ENCODE data around the gene TMED10. TPM values are rescaled to one million over a fixed set of nuclear protein-coding genes. Genes with fewer than 3 reads are reported as not detected.
"Not testable (repeated sequence)": the region's sequence is repeated elsewhere in the genome, so short reads cannot be mapped to it uniquely, and the experiment has no call there.

TMED10 gene
- total RNA-seq, 2 donors from 2014 or later = 148 to 158 TPM

DNA sequence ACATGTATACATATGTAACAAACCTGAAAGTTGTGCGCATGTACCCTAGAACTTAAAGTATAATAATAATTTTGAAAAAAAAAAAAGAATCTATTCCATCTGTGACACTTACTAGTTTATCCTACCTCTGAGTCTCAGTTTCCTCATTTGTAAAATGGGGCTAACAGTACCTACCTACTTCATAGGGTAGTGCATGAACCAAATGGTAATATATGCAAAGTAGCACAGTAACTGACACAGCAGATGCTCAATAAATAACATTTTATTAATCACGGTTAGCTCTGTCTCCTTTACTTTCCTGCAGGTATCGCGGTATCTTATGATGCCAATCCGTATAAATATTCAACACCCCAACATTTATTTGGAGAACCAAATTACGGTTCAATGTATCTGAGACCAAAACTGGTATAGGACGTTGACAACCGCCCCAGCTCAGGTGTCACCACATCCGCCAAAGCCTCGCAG, 703 bp downstream of the TMED10 start:
- ATAC-seq (peak; percentile 0 to 2), DNase-seq (ENCODE audit: low spot score in 2 of 2) (no peak)
- H3K9me3 Mint-ChIP-seq = no peaks in the 10 kb centered on the region
- no peaks in the 10 kb centered on the region for H3K36me3 Mint-ChIP-seq
- H3K27ac Mint-ChIP-seq = peak overlapping the region; percentile 99

GRCh38 chr14:75174066-75174465, 2.3 kb downstream of the TMED10 start:
- DNase-seq (ENCODE audit: low spot score in 2 of 2) = no peak
- Mint-ChIP-seq H3K9me3 (no peaks in the 10 kb centered on the region), H3K27ac (peak overlapping the region in 1 of 2 donors; percentile 99), H3K36me3 (no peaks in the 10 kb centered on the region)
- no peak for ATAC-seq

DNA sequence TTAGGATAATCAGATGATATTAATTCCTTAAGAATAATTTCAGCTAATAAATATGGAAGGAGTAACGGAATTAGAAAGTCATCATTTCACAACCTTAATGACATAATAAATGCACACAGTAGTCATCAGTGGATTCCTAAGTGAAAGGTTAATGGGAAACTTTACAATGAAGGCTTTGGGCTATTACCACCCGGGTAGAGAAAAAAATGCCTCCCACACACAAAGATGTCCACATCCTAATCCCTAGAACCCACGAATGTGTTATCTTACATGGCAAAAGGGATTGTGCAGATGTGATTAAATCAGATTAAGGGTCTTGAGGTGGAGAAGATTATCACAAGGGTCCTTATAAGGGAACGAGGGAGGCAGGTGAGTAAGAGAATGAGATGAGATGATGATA, 5.6 kb downstream of the TMED10 start:
- Mint-ChIP-seq H3K27ac (peak overlapping the region in 1 of 2 donors; percentile 21), H3K36me3 (no peaks in the 10 kb centered on the region), H3K9me3 (no peaks in the 10 kb centered on the region)
- ATAC-seq = no peak
- no peak for DNase-seq (ENCODE audit: low spot score in 2 of 2)

DNA sequence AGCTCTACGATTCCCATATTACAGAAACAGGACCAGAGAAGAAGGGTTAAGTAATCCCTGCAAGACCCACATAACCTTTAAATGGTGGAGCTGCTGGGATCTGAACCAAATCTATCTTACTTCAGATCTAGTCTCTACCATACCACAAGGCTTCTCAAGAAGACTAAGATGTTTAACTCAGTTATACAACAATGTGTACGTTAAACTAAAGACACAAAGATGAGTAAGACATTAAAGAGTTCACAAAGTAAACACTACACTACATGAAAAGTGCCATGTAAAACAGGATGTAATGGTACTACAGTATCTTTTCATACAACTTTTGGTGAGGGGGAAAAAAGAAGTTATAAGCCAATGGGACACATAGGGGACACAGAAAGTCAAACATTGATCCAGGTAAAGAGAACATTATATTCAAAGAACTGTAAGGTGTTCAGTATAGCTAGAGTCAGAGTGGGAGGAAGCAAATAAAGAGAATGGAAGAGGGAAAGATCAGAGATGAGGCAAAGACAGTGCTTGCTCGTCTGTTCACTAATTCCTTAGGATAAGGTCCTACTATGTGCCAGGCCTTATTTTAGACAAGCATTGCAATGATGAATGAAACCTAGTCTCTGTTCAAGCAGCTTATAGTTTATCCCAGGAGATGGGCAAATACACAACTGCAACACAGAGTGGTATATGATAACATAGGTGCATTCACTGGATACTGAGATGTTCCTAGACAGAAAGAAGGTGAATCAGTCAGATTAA, 7.7 kb downstream of the TMED10 start:
- Mint-ChIP-seq H3K27ac (no peak overlapping the region), H3K9me3 (no peaks in the 10 kb centered on the region), H3K36me3 (no peaks in the 10 kb centered on the region)
- ATAC-seq (no peak), DNase-seq (ENCODE audit: low spot score in 2 of 2) (no peak)

- DNase-seq (ENCODE audit: low spot score in 2 of 2) = no peak
- ATAC-seq = no peak
- Mint-ChIP-seq H3K27ac (no peak overlapping the region), H3K9me3 (no peaks in the 10 kb centered on the region), H3K36me3 (no peaks in the 10 kb centered on the region)
These were observed 9.1 kb downstream of the TMED10 start for GRCh38 chr14:75167325-75167724.

- ATAC-seq (no peak), DNase-seq (ENCODE audit: low spot score in 2 of 2) (no peak)
- Mint-ChIP-seq H3K9me3 (no peaks in the 10 kb centered on the region), H3K36me3 (no peaks in the 10 kb centered on the region), H3K27ac (peak overlapping the region in 1 of 2 donors; percentile 26)
These were observed 10.6 kb downstream of the TMED10 start for GRCh38 chr14:75165586-75166391.

DNA sequence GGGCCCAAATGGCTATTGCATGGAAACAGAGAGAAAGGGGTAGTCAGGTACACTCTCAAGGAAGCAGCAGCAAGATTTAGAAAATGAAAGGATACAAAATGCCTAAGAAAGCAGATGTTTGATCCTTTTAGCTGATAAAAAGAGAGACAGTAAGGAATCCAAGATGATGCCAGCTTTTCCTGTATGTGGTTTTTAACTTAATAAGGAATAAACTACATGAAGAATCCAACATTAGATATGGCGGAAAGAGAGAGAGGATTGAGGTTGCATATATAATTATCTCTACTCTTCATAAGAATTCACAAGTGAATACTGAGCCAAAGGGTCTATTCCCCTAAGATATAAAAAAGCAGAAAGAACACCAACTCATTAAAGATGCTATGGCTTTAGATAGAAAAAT, 11.6 kb downstream of the TMED10 start:
- Mint-ChIP-seq H3K27ac (no peak overlapping the region), H3K36me3 (no peaks in the 10 kb centered on the region), H3K9me3 (no peaks in the 10 kb centered on the region)
- no peak for DNase-seq (ENCODE audit: low spot score in 2 of 2)
- ATAC-seq = no peak

GRCh38 chr14:75163677-75164076, 12.7 kb downstream of the TMED10 start:
- Mint-ChIP-seq H3K9me3 (no peaks in the 10 kb centered on the region), H3K36me3 (no peaks in the 10 kb centered on the region), H3K27ac (no peak overlapping the region)
- DNase-seq (ENCODE audit: low spot score in 2 of 2) (no peak), ATAC-seq (no peak)

- Mint-ChIP-seq H3K27ac (no peak overlapping the region), H3K36me3 (no peaks in the 10 kb centered on the region), H3K9me3 (no peaks in the 10 kb centered on the region)
- DNase-seq (ENCODE audit: low spot score in 2 of 2) = no peak
- peak in 1 of 2 donors; percentile 39 for ATAC-seq
These were observed 13.8 kb downstream of the TMED10 start for GRCh38 chr14:75162631-75163030.

DNA sequence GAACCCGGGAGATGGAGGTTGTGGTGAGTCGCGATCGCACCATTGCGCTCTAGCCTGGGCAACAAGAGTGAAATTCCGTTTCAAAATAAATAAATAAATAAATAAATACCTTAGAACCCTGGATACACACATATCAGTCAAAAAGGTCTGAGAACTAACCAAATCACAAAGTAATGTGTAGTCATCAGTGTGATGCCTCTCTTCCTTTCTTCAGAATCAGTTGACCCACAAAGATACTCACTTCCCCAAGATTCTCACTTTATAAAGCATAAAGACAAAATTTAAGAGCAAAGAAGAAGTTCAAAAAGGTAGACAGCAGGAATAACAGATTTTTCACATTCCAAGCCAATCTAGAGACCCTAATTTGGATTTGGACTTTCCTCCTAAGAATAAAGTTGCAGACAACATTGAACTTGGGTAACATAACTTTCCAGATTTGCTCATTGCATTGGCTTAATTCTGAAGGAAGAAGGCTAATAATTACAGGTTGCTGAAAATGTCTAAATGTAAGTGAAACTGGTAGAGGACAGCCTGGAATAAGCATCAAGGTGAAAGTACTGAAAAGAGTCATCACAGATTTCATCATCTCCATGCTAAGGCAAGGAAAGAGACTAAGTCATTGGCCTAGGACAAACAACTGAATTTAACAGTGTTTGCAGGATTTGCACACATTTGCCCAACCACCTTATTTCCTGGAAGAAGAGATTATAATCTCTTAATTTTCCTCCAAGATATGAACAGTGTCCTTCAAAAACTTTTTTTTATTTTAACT, 17.4 kb downstream of the TMED10 start:
- DNase-seq (ENCODE audit: low spot score in 2 of 2) (no peak), ATAC-seq (peak; percentile 76 to 88)
- Mint-ChIP-seq H3K27ac (peak overlapping the region in 1 of 2 donors; percentile 51), H3K36me3 (no peaks in the 10 kb centered on the region), H3K9me3 (no peaks in the 10 kb centered on the region)

GRCh38 chr14:75156901-75157300, 19.5 kb downstream of the TMED10 start:
- H3K27ac Mint-ChIP-seq = no peak overlapping the region
- no peaks in the 10 kb centered on the region for H3K9me3 Mint-ChIP-seq
- no peak for DNase-seq (ENCODE audit: low spot score in 2 of 2)
- peaks cover 0 to 2% of the 10 kb centered on the region in 2 donors for H3K36me3 Mint-ChIP-seq
- ATAC-seq = peak; percentile 38 to 79

DNA sequence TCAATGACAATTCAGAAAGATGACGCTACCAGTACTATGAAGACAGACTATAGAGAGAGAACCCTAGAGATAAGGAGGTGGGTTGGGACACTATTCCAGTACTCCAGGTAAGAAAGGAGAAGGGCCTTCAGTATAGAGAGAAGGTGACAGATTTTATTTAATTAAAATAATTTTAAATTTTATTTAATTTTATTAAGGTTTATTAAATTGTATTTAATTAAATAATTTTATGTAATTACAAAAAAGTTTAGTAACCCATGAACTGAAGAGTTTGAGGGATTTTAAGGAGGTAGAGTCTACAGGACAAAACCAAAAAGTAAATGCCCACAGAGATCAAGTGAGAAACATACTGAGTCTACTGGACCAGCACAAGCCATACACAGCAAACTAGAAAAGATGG, 20.3 kb downstream of the TMED10 start:
- DNase-seq (ENCODE audit: low spot score in 2 of 2) (no peak), ATAC-seq (no peak)
- H3K36me3 Mint-ChIP-seq = peaks cover 0 to 7% of the 10 kb centered on the region in 2 donors
- no peaks in the 10 kb centered on the region for H3K9me3 Mint-ChIP-seq
- no peak overlapping the region for H3K27ac Mint-ChIP-seq

GRCh38 chr14:75155169-75155568, 21.2 kb downstream of the TMED10 start:
- ATAC-seq = peak; percentile 43 to 60
- no peak for DNase-seq (ENCODE audit: low spot score in 2 of 2)
- Mint-ChIP-seq H3K9me3 (no peaks in the 10 kb centered on the region), H3K36me3 (peaks cover 0 to 7% of the 10 kb centered on the region in 2 donors), H3K27ac (no peak overlapping the region)

DNA sequence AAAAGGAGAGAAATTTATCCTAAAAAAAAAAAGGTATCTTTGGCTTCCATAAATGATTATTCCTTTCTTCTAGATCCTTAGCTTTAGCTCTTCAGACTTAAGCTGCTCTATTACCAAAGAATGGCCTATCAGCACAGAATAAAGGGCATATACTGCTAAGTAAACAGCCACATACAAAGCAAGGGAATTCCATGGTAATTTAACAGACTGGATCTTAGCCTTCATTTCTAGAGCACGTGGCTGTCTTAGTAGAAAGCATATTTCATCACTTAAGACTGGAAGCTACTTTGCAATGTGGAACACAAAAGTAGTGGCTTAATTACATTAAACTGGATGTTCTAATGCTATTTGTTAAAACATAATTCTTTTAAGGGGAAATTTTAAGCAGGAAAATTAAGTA, 23.1 kb downstream of the TMED10 start:
- Mint-ChIP-seq H3K9me3 (no peaks in the 10 kb centered on the region), H3K36me3 (peaks cover 0 to 7% of the 10 kb centered on the region in 2 donors), H3K27ac (no peak overlapping the region)
- DNase-seq (ENCODE audit: low spot score in 2 of 2) (no peak), ATAC-seq (no peak)

GRCh38 chr14:75151851-75152250, 24.6 kb downstream of the TMED10 start:
- ATAC-seq = no peak
- peak overlapping the region in 1 of 2 donors; percentile 32 for H3K27ac Mint-ChIP-seq
- H3K9me3 Mint-ChIP-seq = no peaks in the 10 kb centered on the region
- H3K36me3 Mint-ChIP-seq = peaks cover 1 to 7% of the 10 kb centered on the region in 2 donors
- no peak for DNase-seq (ENCODE audit: low spot score in 2 of 2)

DNA sequence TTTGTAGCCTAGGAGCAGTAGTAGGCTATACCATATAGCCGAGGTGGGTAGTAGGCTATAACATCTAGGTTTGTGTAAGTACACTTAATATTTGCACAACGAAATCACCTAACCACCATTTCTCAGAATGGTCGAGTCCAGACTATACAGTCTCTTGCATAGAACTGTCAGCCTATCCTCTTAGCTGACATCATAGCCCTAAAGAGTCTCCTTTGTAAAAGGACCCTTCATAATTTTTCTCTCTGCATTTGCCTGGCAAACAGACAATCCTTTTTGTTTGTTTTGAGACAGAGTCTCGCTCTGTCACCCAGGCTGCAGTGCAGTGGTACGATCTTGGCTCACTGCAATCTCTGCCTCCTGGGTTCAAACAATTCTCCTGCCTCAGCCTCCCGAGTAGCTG, 25.8 kb downstream of the TMED10 start:
- ATAC-seq; H3K9me3 Mint-ChIP-seq; DNase-seq (ENCODE audit: low spot score in 2 of 2): not testable (repeated sequence)
- H3K27ac Mint-ChIP-seq = peak overlapping the region in 1 of 2 donors; percentile 62
- H3K36me3 Mint-ChIP-seq = peaks cover 7 to 11% of the 10 kb centered on the region in 2 donors

DNA sequence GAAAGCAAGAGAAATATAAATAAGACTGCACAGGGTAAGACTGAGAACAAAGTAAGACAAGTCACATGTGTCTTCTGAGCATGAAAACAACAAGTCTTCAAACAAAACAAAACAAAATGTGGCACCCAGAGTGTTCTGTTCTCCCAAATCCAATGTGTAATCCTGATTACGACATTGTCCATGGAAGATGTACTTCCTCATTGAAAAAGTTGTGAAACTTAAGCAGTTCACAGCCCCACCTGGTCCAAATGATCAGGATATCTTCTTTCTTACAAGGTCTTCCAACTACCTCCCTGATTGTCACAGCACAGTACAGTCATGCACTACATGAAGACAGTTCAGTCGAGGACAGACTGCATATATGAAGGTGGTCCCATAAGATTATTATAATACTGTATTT, 26.3 kb downstream of the TMED10 start:
- ATAC-seq = no peak
- Mint-ChIP-seq H3K36me3 (peaks cover 7 to 11% of the 10 kb centered on the region in 2 donors), H3K27ac (no peak overlapping the region)

More for the DNA sequence above, 26.3 kb downstream of the TMED10 start:
- DNase-seq (ENCODE audit: low spot score in 2 of 2) = no peak
- H3K9me3 Mint-ChIP-seq = no peaks in the 10 kb centered on the region

Measured in activated naive CD4-positive, alpha-beta T cell treated with anti-CD3 and anti-CD28 coated beads, Interleukin-2, amount 50 U/mL, for 72 hours (primary cell).